HepG2 (cell line): Measurements from ENCODE around the gene TUFM. TPM values are rescaled to one million over a fixed set of nuclear protein-coding genes. Genes with fewer than 3 reads are reported as not detected.
A peak's percentile ranks its signal among the peaks of the same experiment; 100 is the strongest.

Source experiments
- BCL6 ChIP-seq: IDR thresholded peaks from 2 replicates; pipeline ENCODE4 v1.6.1; 2016; ENCODE audit warnings: missing genetic modification reagents, missing compliant biosample characterization
- CBFB ChIP-seq: sonication (generic); formaldehyde crosslinking; IDR thresholded peaks from 2 replicates; pipeline ENCODE4 v1.4.0; 2020; ENCODE audit warnings: missing genetic modification reagents
- CREB3 ChIP-seq: sonication (generic); formaldehyde crosslinking; IDR thresholded peaks from 2 replicates; pipeline ENCODE4 v1.5.0; 2020; ENCODE audit warnings: missing genetic modification reagents
- EED ChIP-seq: sonication (generic); formaldehyde crosslinking; IDR thresholded peaks from 2 replicates; pipeline ENCODE4 v1.5.0; 2020; ENCODE audit warnings: mild to moderate bottlenecking, missing genetic modification reagents
- ESRRA ChIP-seq: sonication (generic); formaldehyde crosslinking; IDR thresholded peaks from 2 replicates; pipeline ENCODE4 v1.5.1; 2020; ENCODE audit warnings: mild to moderate bottlenecking, low read depth, missing genetic modification reagents
- GABPA ChIP-seq, 2 experiments: IDR thresholded peaks; 2 replicates each; pipeline ENCODE4 v1.6.1; 2011 to 2016; ENCODE audit warnings: low read depth in 2 of 2, low read length in 1 of 2, missing biosample characterization in 1 of 2, missing genetic modification characterization in 1 of 2
- NR2C2 ChIP-seq: sonication (generic); formaldehyde crosslinking; IDR thresholded peaks from 2 replicates; pipeline ENCODE4 v1.4.0; 2020; ENCODE audit warnings: missing genetic modification reagents, mild to moderate bottlenecking, moderate library complexity, borderline replicate concordance
- PAF1 ChIP-seq: IDR thresholded peaks from 2 replicates; pipeline ENCODE4 v1.6.1; 2016; ENCODE audit warnings: missing genetic modification reagents, missing compliant biosample characterization
- PCBP1 ChIP-seq: fragments of 200-400 bp; formaldehyde crosslinking; IDR thresholded peaks from 2 replicates; pipeline ENCODE4 v1.6.1; 2017; ENCODE audit warnings: mild to moderate bottlenecking, low read depth, low read length, borderline replicate concordance
- PHF20 ChIP-seq: sonication (generic); formaldehyde crosslinking; IDR thresholded peaks from 2 replicates; pipeline ENCODE4 v1.5.0; 2020; ENCODE audit warnings: mild to moderate bottlenecking, missing genetic modification reagents
- RFX1 ChIP-seq: fragments of 450-650 bp; IDR thresholded peaks from 2 replicates; pipeline ENCODE4 v1.6.1; 2017
- SRSF1 ChIP-seq: fragments of 200-400 bp; formaldehyde crosslinking; optimal IDR thresholded peaks from 2 replicates; pipeline ENCODE3; 2017; ENCODE audit warnings: mild to moderate bottlenecking, low read depth, low read length, moderate library complexity
- THAP8 ChIP-seq: sonication (generic); formaldehyde crosslinking; IDR thresholded peaks from 2 replicates; pipeline ENCODE4 v1.5.1; 2020; ENCODE audit warnings: missing genetic modification reagents, mild to moderate bottlenecking, borderline replicate concordance
- TOE1 ChIP-seq: sonication (generic); formaldehyde crosslinking; IDR thresholded peaks from 2 replicates; pipeline ENCODE4 v1.4.0; 2020; ENCODE audit warnings: mild to moderate bottlenecking, missing genetic modification reagents
- ZBTB26 ChIP-seq: IDR thresholded peaks from 2 replicates; pipeline ENCODE4 v1.6.1; 2016; ENCODE audit warnings: missing compliant biosample characterization, missing genetic modification reagents, borderline replicate concordance
- ZNF549 ChIP-seq: sonication (generic); formaldehyde crosslinking; IDR thresholded peaks from 2 replicates; pipeline ENCODE4 v1.5.0; 2020; ENCODE audit warnings: missing genetic modification reagents
- ZNF589 ChIP-seq: sonication (generic); formaldehyde crosslinking; conservative IDR thresholded peaks from 2 replicates; pipeline ENCODE4 v1.8.0; 2022; ENCODE audit warnings: mild to moderate bottlenecking, moderate library complexity, missing genetic modification reagents
- ZSCAN30 ChIP-seq: sonication (generic); formaldehyde crosslinking; IDR thresholded peaks from 2 replicates; pipeline ENCODE4 v1.5.0; 2020; ENCODE audit warnings: mild to moderate bottlenecking, missing genetic modification reagents
- polyA plus RNA-seq, 8 experiments: library from polyadenylated mRNA; depleted of rRNA in 3 of 8; stranded (reverse) in 7 of 8; unstranded in 1 of 8; fragments of >200 nt; fragmentation: Illumina TruSeq in 4 of 8; extraction: Trizol in 4 of 8; gene quantifications; 2 replicates each; pipeline versions ENCODE4 v1.2.1 to v1.2.3, GENCODE V29; 2011 to 2016; ENCODE audit warnings: low read depth in 4 of 8, missing spikeins in 1 of 8, mixed read lengths in 1 of 8; ENCODE audit not compliant: insufficient read depth in 1 of 8
- total RNA-seq, 5 experiments: library from RNA; depleted of rRNA; stranded (reverse); fragments of >200 nt; fragmentation: Illumina TruSeq; extraction: Trizol; gene quantifications; 2 replicates each; pipeline ENCODE4 v1.2.3, GENCODE V29; 2016; ENCODE audit warnings: low read depth in 1 of 5
- TF ChIP-seq, protein P1 (sequence below): sonication (generic); formaldehyde crosslinking; IDR thresholded peaks from 2 replicates; pipeline ENCODE4 v1.4.0; 2020; ENCODE audit warnings: missing genetic modification reagents

The TUFM gene
- total and polyA plus RNA-seq, 2 of the 13 experiments (the other 11 are each of a cell fraction or from before 2014, with no cell fraction given): 206 to 298 TPM

GRCh38 chr16:28863929-28864793 is 18.0 kb upstream of the TUFM start (continued):
- TF ChIP-seq TOE1 (no peak), BCL6 (CRISPR knock-in tag) (no peak), THAP8 (peak; percentile 24; the same call in 1 of the 2 replicates), ZNF589 (CRISPR knock-in tag) (peak; percentile 20; the same call in 1 of the 2 replicates), PHF20 (CRISPR knock-in tag) (0 out of 2 replicates have a peak, but pooled peaks have one; percentile 10), ZBTB26 (CRISPR knock-in tag) (no peak), SRSF1 (no peak), ZNF549 (CRISPR knock-in tag) (no peak), NR2C2 (CRISPR knock-in tag) (0 out of 2 replicates have a peak, but pooled peaks have one; percentile 11), CBFB (CRISPR knock-in tag) (0 out of 2 replicates have a peak, but pooled peaks have one; percentile 22), RFX1 (no peak), EED (CRISPR knock-in tag) (no peak), ESRRA (CRISPR knock-in tag) (no peak), PAF1 (CRISPR knock-in tag) (no peak), CREB3 (CRISPR knock-in tag) (no peak), PCBP1 (0 out of 2 replicates have a peak, but pooled peaks have one; percentile 39), GABPA (IDR thresholded peaks at IDR 0.05; ENCODE audit: low read depth, low read length) (no peak; the same call in none of the 2 replicates), GABPA (CRISPR knock-in tag; IDR thresholded peaks at IDR 0.05; ENCODE audit: low read depth) (peak; percentile 23), ZSCAN30 (CRISPR knock-in tag) (no peak)
- TF ChIP-seq, protein P1, sequence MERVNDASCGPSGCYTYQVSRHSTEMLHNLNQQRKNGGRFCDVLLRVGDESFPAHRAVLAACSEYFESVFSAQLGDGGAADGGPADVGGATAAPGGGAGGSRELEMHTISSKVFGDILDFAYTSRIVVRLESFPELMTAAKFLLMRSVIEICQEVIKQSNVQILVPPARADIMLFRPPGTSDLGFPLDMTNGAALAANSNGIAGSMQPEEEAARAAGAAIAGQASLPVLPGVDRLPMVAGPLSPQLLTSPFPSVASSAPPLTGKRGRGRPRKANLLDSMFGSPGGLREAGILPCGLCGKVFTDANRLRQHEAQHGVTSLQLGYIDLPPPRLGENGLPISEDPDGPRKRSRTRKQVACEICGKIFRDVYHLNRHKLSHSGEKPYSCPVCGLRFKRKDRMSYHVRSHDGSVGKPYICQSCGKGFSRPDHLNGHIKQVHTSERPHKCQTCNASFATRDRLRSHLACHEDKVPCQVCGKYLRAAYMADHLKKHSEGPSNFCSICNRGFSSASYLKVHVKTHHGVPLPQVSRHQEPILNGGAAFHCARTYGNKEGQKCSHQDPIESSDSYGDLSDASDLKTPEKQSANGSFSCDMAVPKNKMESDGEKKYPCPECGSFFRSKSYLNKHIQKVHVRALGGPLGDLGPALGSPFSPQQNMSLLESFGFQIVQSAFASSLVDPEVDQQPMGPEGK (CRISPR knock-in tag): peak; percentile 60
